Activated T-cell treated with anti-CD3 and anti-CD28 coated beads, Interleukin-2, amount 50 U/mL, for 72 hours (primary cell): Measurements from ENCODE around the gene ZNF311. TPM values are rescaled to one million over a fixed set of nuclear protein-coding genes. Genes with fewer than 3 reads are reported as not detected.
A peak's percentile ranks its signal among the peaks of the same experiment; 100 is the strongest.

ENCODE experiments used
- ATAC-seq, 2 donors: fragments of 150-1000 bp; cut with Tn5 transposase; replicated peaks in 1 of 2; 2 replicates each; pipeline ENCODE4 v1.10.0; 2021; ENCODE audit warnings: moderate library complexity in 2 of 2, mild to moderate bottlenecking in 1 of 2
- DNase-seq, 2 donors: peaks; one replicate each; pipeline ENCODE4 v3.0.0; 2021 to 2022; ENCODE audit warnings: mixed read lengths in 1 of 2
- H3K27ac Mint-ChIP-seq: one replicate; pipeline ENCODE4 v1.8.0; 2022; ENCODE audit warnings: mild to moderate bottlenecking, moderate library complexity, mixed read lengths
- H3K27me3 Mint-ChIP-seq: one replicate; pipeline ENCODE4 v1.8.0; 2022; ENCODE audit warnings: low read depth, mixed read lengths
- H3K36me3 Mint-ChIP-seq, 2 donors: one replicate each; pipeline ENCODE4 v1.8.0; 2022; ENCODE audit warnings: mixed read lengths in 2 of 2, mild to moderate bottlenecking in 1 of 2; ENCODE audit not compliant: insufficient read depth in 2 of 2
- H3K4me1 Mint-ChIP-seq: one replicate; pipeline ENCODE4 v1.8.0; 2022; ENCODE audit warnings: low read depth, mixed read lengths
- H3K4me3 Mint-ChIP-seq, 2 donors: one replicate each; pipeline ENCODE4 v1.8.0; 2022; ENCODE audit warnings: mild to moderate bottlenecking in 2 of 2, mixed read lengths in 2 of 2, moderate library complexity in 2 of 2
- H3K9me3 Mint-ChIP-seq, 2 donors: one replicate each; pipeline ENCODE4 v1.8.0; 2022; ENCODE audit warnings: mixed read lengths in 2 of 2
- total RNA-seq, 2 donors: library from RNA; stranded (reverse); gene quantifications; one replicate each; pipeline ENCODE4 v1.2.3, GENCODE V29; 2022

ZNF311 gene
- 1 to 10 TPM; 1.6 to 2.1 TPM for total RNA-seq

- Mint-ChIP-seq H3K27ac (peak within 1 kb of the TSS; percentile 38), H3K4me3 (peak within 1 kb of the TSS; percentile 89), H3K36me3 (peaks cover 5 to 6% of the 10 kb centered on the region in 2 donors), H3K27me3 (peaks cover 4% of the 10 kb centered on the region), H3K4me1 (peaks cover 26% of the 10 kb centered on the region), H3K9me3 (peaks cover 0 to 3% of the 10 kb centered on the region in 2 donors)
- DNase-seq = peak; percentile 45 to 50
- peak; percentile 90 to 98 for ATAC-seq
Observed at GRCh38 chr6:29005183-29005885, at the start of gene ZNF311. Gene ZNF311 (minus strand): TSS chr6:29005315. CDS start chr6:29003954, 1,361 bp downstream.

DNA sequence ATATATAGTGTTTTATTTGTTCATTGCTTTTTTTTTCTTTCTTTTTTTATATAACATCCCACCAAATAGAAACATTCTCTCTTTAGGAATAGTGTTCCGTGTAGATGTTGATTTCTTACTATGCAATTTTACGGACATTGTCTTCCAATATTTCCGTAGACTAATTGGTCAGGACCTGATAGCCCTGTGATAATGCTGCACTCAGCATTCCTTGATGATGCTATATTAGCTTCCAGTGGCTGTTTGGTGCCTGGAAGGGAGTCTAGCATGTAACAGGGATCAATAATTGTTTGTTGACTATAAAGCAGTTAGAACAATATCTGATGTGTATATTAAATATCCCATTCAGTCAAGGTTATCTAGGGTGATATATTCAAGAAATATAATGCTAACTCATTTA lies 46.6 kb upstream of the ZNF311 start:
- H3K27ac Mint-ChIP-seq = no peak overlapping the region
- H3K4me1 Mint-ChIP-seq = no peaks in the 10 kb centered on the region
- H3K27me3 Mint-ChIP-seq = peaks cover 58% of the 10 kb centered on the region
- no peak for DNase-seq
- peaks cover 2% of the 10 kb centered on the region in 2 donors for H3K9me3 Mint-ChIP-seq
- no peak for ATAC-seq
- no peaks in the 10 kb centered on the region for H3K36me3 Mint-ChIP-seq
- no peak overlapping the region for H3K4me3 Mint-ChIP-seq

GRCh38 chr6:29045075-29045474 lies 40.0 kb upstream of the ZNF311 start, which contains the start of gene OR2W1:
Gene OR2W1 (minus strand): TSS chr6:29045175. CDS start chr6:29045175, 0 bp downstream.
- DNase-seq (no peak), ATAC-seq (no peak)
- H3K27me3 Mint-ChIP-seq = peaks cover 67% of the 10 kb centered on the region
- no peak within 1 kb of the TSS for H3K27ac Mint-ChIP-seq
- no peaks in the 10 kb centered on the region for H3K4me1 Mint-ChIP-seq
- H3K4me3 Mint-ChIP-seq = no peak within 1 kb of the TSS
- H3K9me3 Mint-ChIP-seq = peaks cover 0 to 2% of the 10 kb centered on the region in 2 donors
- no peaks in the 10 kb centered on the region for H3K36me3 Mint-ChIP-seq

GRCh38 chr6:29035951-29036350 lies 30.8 kb upstream of the ZNF311 start:
- Mint-ChIP-seq H3K27ac (no peak overlapping the region), H3K4me1 (no peaks in the 10 kb centered on the region), H3K4me3 (no peak overlapping the region), H3K27me3 (peaks cover 17% of the 10 kb centered on the region), H3K9me3 (no peaks in the 10 kb centered on the region), H3K36me3 (no peaks in the 10 kb centered on the region)
- no peak for DNase-seq
- ATAC-seq = no peak

- no peak overlapping the region for H3K27ac Mint-ChIP-seq
- H3K36me3 Mint-ChIP-seq = no peaks in the 10 kb centered on the region
- ATAC-seq (no peak), DNase-seq (no peak)
- H3K4me1 Mint-ChIP-seq = no peaks in the 10 kb centered on the region
- no peaks in the 10 kb centered on the region for H3K9me3 Mint-ChIP-seq
- no peak overlapping the region for H3K4me3 Mint-ChIP-seq
- peaks cover 62% of the 10 kb centered on the region for H3K27me3 Mint-ChIP-seq
Observed at GRCh38 chr6:29028821-29029220, 23.7 kb upstream of the ZNF311 start.

GRCh38 chr6:29025927-29026585 lies 20.9 kb upstream of the ZNF311 start:
- H3K4me3 Mint-ChIP-seq = no peak overlapping the region
- no peaks in the 10 kb centered on the region for H3K9me3 Mint-ChIP-seq
- ATAC-seq (no peak), DNase-seq (no peak)
- H3K36me3 Mint-ChIP-seq = no peaks in the 10 kb centered on the region
- no peak overlapping the region for H3K27ac Mint-ChIP-seq
- H3K4me1 Mint-ChIP-seq = no peaks in the 10 kb centered on the region
- H3K27me3 Mint-ChIP-seq = peaks cover 73% of the 10 kb centered on the region

DNA sequence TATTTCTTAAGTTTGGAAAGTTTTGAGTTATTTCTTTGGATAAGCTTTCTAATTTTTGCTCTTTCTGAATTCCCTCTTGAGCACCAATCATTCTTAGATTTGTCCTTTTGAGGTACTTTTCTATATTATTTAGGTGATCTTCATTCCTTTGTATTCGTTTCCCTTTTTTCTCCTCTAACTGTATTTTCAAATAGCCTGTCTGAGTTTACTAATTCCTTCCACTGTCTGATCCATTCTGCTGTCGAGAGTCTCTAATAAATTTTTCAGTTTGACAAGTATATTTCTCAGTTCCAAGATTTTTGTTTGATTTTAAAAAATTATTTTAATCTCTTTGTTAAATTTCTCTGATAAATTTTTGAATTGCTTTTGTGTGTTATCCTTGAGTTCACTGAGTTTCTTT lies 16.3 kb upstream of the ZNF311 start:
- no peaks in the 10 kb centered on the region for H3K9me3 Mint-ChIP-seq
- no peak overlapping the region for H3K4me3 Mint-ChIP-seq
- DNase-seq = no peak
- ATAC-seq = no peak
- no peak overlapping the region for H3K27ac Mint-ChIP-seq
- H3K27me3 Mint-ChIP-seq = peaks cover 38% of the 10 kb centered on the region
- no peaks in the 10 kb centered on the region for H3K36me3 Mint-ChIP-seq
- peaks cover 10% of the 10 kb centered on the region for H3K4me1 Mint-ChIP-seq

DNA sequence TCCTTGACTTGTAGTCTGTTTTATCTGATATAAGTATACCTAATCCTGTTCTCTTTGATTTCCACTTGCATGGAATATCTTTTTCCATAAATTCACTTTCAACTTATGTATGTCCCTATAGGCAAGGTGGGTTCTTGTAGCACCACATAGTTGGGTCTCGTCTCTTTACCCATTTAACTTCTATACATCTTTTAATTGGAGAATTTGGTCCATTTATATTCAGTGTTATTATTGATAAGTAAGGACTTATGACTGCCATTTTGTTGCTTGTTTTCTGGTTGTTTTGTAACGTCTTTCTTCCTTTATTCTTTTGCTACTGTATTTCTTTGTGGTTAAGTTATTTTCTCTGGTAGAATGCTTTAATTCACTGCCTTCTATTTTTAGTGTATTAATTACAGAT lies 14.5 kb upstream of the ZNF311 start:
- H3K27me3 Mint-ChIP-seq = peaks cover 24% of the 10 kb centered on the region
- peaks cover 15% of the 10 kb centered on the region for H3K4me1 Mint-ChIP-seq
- peaks cover 0 to 2% of the 10 kb centered on the region in 2 donors for H3K36me3 Mint-ChIP-seq
- H3K27ac Mint-ChIP-seq = no peak overlapping the region
- H3K4me3 Mint-ChIP-seq = no peak overlapping the region
- ATAC-seq (no peak), DNase-seq (no peak)
- no peaks in the 10 kb centered on the region for H3K9me3 Mint-ChIP-seq

GRCh38 chr6:29017428-29017802 lies 12.3 kb upstream of the ZNF311 start:
- no peak for ATAC-seq
- no peaks in the 10 kb centered on the region for H3K9me3 Mint-ChIP-seq
- no peak overlapping the region for H3K27ac Mint-ChIP-seq
- no peak for DNase-seq
- H3K27me3 Mint-ChIP-seq = peaks cover 23% of the 10 kb centered on the region
- H3K36me3 Mint-ChIP-seq = peaks cover 0 to 2% of the 10 kb centered on the region in 2 donors
- peak overlapping the region; percentile 86 to 92 for H3K4me3 Mint-ChIP-seq
- peaks cover 15% of the 10 kb centered on the region for H3K4me1 Mint-ChIP-seq

GRCh38 chr6:29016559-29017427 lies 11.7 kb upstream of the ZNF311 start:
- H3K9me3 Mint-ChIP-seq = no peaks in the 10 kb centered on the region

GRCh38 chr6:29014729-29015608 lies 9.9 kb upstream of the ZNF311 start:
- H3K9me3 Mint-ChIP-seq = no peaks in the 10 kb centered on the region
- peaks cover 27% of the 10 kb centered on the region for H3K27me3 Mint-ChIP-seq
- H3K27ac Mint-ChIP-seq = no peak overlapping the region
- peak overlapping the region; percentile 86 to 92 for H3K4me3 Mint-ChIP-seq
- H3K36me3 Mint-ChIP-seq = peaks cover 0 to 2% of the 10 kb centered on the region in 2 donors
- DNase-seq (peak in 1 of 2 donors; percentile 19), ATAC-seq (no peak)
- peaks cover 27% of the 10 kb centered on the region for H3K4me1 Mint-ChIP-seq

More at GRCh38 chr6:29016559-29017427, 11.7 kb upstream of the ZNF311 start:
- DNase-seq (peak; percentile 83 to 85), ATAC-seq (peak; percentile 86 to 88)
- Mint-ChIP-seq H3K36me3 (peaks cover 0 to 2% of the 10 kb centered on the region in 2 donors), H3K27me3 (peaks cover 17% of the 10 kb centered on the region), H3K4me3 (peak overlapping the region; percentile 86 to 92), H3K27ac (peak overlapping the region; percentile 13), H3K4me1 (peaks cover 17% of the 10 kb centered on the region)

- H3K4me3 Mint-ChIP-seq = peak overlapping the region; percentile 96 to 98
- DNase-seq (peak; percentile 43 to 49), ATAC-seq (peak; percentile 38 to 56)
- peaks cover 17% of the 10 kb centered on the region for H3K4me1 Mint-ChIP-seq
- peaks cover 22% of the 10 kb centered on the region for H3K27me3 Mint-ChIP-seq
- peak overlapping the region; percentile 72 for H3K27ac Mint-ChIP-seq
- H3K9me3 Mint-ChIP-seq = no peaks in the 10 kb centered on the region
- H3K36me3 Mint-ChIP-seq = peaks cover 0 to 2% of the 10 kb centered on the region in 2 donors
Observed at GRCh38 chr6:29011276-29011734, 6.2 kb upstream of the ZNF311 start.
